Right lobe of liver (tissue), 6 donors: ENCODE results near the gene TRPV2. TPM values are rescaled to one million over a fixed set of nuclear protein-coding genes. Genes with fewer than 3 reads are reported as not detected.

Source experiments
- ATAC-seq, 4 donors: fragments of 200-7000 bp; cut with Tn5 transposase; one replicate each; pipeline ENCODE4 v1.9.1; 2020; ENCODE audit warnings: mild to moderate bottlenecking in 4 of 4, moderate library complexity in 4 of 4
- DNase-seq, 3 donors: peaks; one replicate each; pipeline ENCODE4 v3.0.0-alpha.2; 2020
- H3K27ac ChIP-seq, 3 donors: fragments of 200-600 bp; one replicate each; pipeline ENCODE4 v1.8.0; 2022
- H3K27me3 ChIP-seq, 2 donors: fragments of 200-600 bp; one replicate each; pipeline ENCODE4 v1.8.0; 2022
- H3K36me3 ChIP-seq, 4 donors: fragments of 200-600 bp; sonication (generic) in 1 of 4; one replicate each; pipeline versions ENCODE4 v1.5.1 to v1.8.0; 2017 to 2022; ENCODE audit warnings: control low read depth in 1 of 4
- H3K4me1 ChIP-seq, 4 donors: fragments of 200-600 bp; sonication (generic) in 1 of 4; one replicate each; pipeline versions ENCODE4 v1.5.1 to v1.8.0; 2017 to 2022; ENCODE audit warnings: control low read depth in 1 of 4
- H3K4me3 ChIP-seq, 3 donors: fragments of 200-600 bp; one replicate each; pipeline ENCODE4 v1.8.0; 2022
- H3K9me3 ChIP-seq, 4 donors: fragments of 200-600 bp; sonication (generic) in 1 of 4; one replicate each; pipeline versions ENCODE4 v1.5.1 to v1.8.0; 2017 to 2022; ENCODE audit warnings: control low read depth in 1 of 4
- CTCF ChIP-seq, 4 donors: fragments of 200-600 bp in 3 of 4; fragments of 450-650 bp in 1 of 4; IDR thresholded peaks; one replicate each; pipeline versions ENCODE4 v1.5.1 to v1.8.0; 2016 to 2022; ENCODE audit warnings: antibody characterized with exemption in 4 of 4, mild to moderate bottlenecking in 2 of 4
- POLR2A ChIP-seq: fragments of 450-650 bp; IDR thresholded peaks from one replicate; pipeline ENCODE4 v1.6.1; 2017; ENCODE audit warnings: antibody characterized with exemption, mild to moderate bottlenecking
- WGBS: methylation state at CpG from one replicate; pipeline ENCODE4 v1.1.6; 2018; ENCODE audit warnings: low coverage, low lambda C conversion rate; ENCODE audit not compliant: insufficient coverage; ENCODE audit errors: missing lambda C conversion rate; 5-methylcytosine and 5-hydroxymethylcytosine counted together
- intact Hi-C, 2 donors: fragments of 100-400 bp; cut with DNase I; formaldehyde crosslinking; loops; one replicate each; pipeline versions ENCODE4 v1.11.2 to v1.14.1; 2022
- total RNA-seq, 6 experiments: library from RNA; depleted of rRNA in 2 of 6; stranded (reverse); fragments of >200 nt in 2 of 6; fragmentation: NEBNext Ultra II Directional in 3 of 6; extraction: Animal tissue kit (Norgen Biotek cat#: 25700) in 3 of 6; gene quantifications; one replicate each; pipeline versions ENCODE4 v1.1.0 to v1.2.4, GENCODE V29; 2016 to 2023
- donor health status: DM: no; HTN: yes; CAD: no.
- donor health status: DM: no; HTN: no; CAD: no.
- donor health status: DM: no; HTN: no; CAD: no.
- donor health status: DM: no; HTN: yes; CAD: no.
- donor health status: DM: no; HTN: yes; CAD: no.

Gene TRPV2
- total RNA-seq, 6 experiments from 2014 or later = 3.3 to 8.2 (median 4.8) TPM

- WGBS = 72% methylated on average over 9 of the region's 20 CpGs
- Histone ChIP-seq H3K9me3 (no peaks in the 10 kb centered on the region), H3K4me3 (no peak overlapping the region), H3K27me3 (no peaks in the 10 kb centered on the region), H3K4me1 (no peaks in the 10 kb centered on the region), H3K36me3 (no peaks in the 10 kb centered on the region), H3K27ac (no peak overlapping the region)
- ATAC-seq (no peak), DNase-seq (no peak)
- intact Hi-C loops = no loop called here
- TF ChIP-seq CTCF (IDR thresholded peaks at IDR 0.05) = no peak
- no peak for TF ChIP-seq POLR2A
Observed at GRCh38 chr17:16473044-16474011, 58.0 kb downstream of the TRPV2 start.

- WGBS = 79% methylated on average over 10 of the region's 13 CpGs
- no peaks in the 10 kb centered on the region for H3K36me3 ChIP-seq
- no peaks in the 10 kb centered on the region for H3K27me3 ChIP-seq
- no peaks in the 10 kb centered on the region for H3K4me1 ChIP-seq
- intact Hi-C loops = no loop called here
- no peak for ATAC-seq
- no peaks in the 10 kb centered on the region for H3K9me3 ChIP-seq
- H3K4me3 ChIP-seq = no peak overlapping the region
- DNase-seq = no peak
- no peak overlapping the region for H3K27ac ChIP-seq
- no peak for TF ChIP-seq CTCF (IDR thresholded peaks at IDR 0.05)
- TF ChIP-seq POLR2A = no peak
Observed at GRCh38 chr17:16474012-16474725, 58.8 kb downstream of the TRPV2 start.

- H3K9me3 ChIP-seq = no peaks in the 10 kb centered on the region
- DNase-seq (no peak), ATAC-seq (no peak)
- no peak overlapping the region for H3K4me3 ChIP-seq
- intact Hi-C loops = no loop called here
- H3K36me3 ChIP-seq = no peaks in the 10 kb centered on the region
- H3K27me3 ChIP-seq = no peaks in the 10 kb centered on the region
- no peak for TF ChIP-seq POLR2A
- TF ChIP-seq CTCF (IDR thresholded peaks at IDR 0.05) = no peak
- WGBS = 42% methylated on average over 3 of the region's 4 CpGs
- no peaks in the 10 kb centered on the region for H3K4me1 ChIP-seq
- no peak overlapping the region for H3K27ac ChIP-seq
Observed at GRCh38 chr17:16475179-16475704, 59.9 kb downstream of the TRPV2 start.

GRCh38 chr17:16477255-16477654, 61.9 kb downstream of the TRPV2 start:
- no peak for TF ChIP-seq POLR2A
- no peak for TF ChIP-seq CTCF (IDR thresholded peaks at IDR 0.05)
- H3K27me3 ChIP-seq = no peaks in the 10 kb centered on the region
- no peak overlapping the region for H3K27ac ChIP-seq
- 52% methylated on average over 3 of the region's 5 CpGs for WGBS
- no peaks in the 10 kb centered on the region for H3K4me1 ChIP-seq
- no peak overlapping the region for H3K4me3 ChIP-seq
- ATAC-seq (peak; percentile 19 to 57 (median 32)), DNase-seq (no peak)
- intact Hi-C loops = no loop called here
- no peaks in the 10 kb centered on the region for H3K9me3 ChIP-seq
- no peaks in the 10 kb centered on the region for H3K36me3 ChIP-seq
